K562 treated with DMSO at 1 percent for 24 hours (cell line): ENCODE results near the gene CLRN1. TPM values are rescaled to one million over a fixed set of nuclear protein-coding genes. Genes with fewer than 3 reads are reported as not detected.

Experiments used
- total RNA-seq: library from RNA; unstranded; fragments of 300-600 nt; gene quantifications from 2 replicates; pipeline ENCODE4 v1.2.3, GENCODE V29; 2022; ENCODE audit warnings: low read depth; ENCODE audit not compliant: insufficient read depth

The CLRN1 gene, protein sequence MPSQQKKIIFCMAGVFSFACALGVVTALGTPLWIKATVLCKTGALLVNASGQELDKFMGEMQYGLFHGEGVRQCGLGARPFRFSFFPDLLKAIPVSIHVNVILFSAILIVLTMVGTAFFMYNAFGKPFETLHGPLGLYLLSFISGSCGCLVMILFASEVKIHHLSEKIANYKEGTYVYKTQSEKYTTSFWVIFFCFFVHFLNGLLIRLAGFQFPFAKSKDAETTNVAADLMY
- total RNA-seq, result not detected in 2 replicates

DNA sequence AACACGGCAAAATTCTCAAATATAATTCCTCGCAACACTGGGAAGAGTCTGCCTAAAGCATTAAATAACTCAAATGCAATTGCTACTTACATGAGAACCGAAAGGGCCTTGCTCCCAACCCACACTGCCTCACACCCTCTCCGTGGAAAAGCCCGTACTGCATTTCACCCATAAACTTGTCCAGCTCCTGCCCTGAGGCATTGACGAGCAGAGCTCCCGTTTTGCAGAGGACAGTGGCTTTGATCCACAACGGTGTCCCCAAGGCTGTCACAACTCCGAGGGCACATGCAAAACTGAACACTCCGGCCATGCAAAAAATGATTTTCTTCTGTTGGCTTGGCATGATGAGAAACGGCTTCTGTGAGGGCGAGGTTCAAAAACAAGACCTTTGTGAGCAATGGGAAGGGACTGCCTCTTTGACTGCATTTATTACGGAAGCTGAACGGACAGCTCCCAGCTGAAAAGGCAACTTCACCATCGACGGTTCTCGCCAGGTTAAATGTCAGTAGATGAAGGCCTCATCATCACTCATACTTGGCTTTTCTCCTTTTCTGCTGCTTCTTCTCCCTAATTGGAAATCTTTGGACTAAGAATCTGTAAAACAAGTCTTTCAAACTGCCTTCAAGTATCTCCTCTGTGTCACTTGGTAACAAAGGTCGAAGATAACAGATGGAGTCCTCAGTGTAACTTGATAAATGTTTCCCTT is at the start of gene CLRN1:
TSS of gene CLRN1 (minus strand) at position 362 of the 706 bp plus-strand sequence. CDS start at position 343, 19 bp downstream.

DNA sequence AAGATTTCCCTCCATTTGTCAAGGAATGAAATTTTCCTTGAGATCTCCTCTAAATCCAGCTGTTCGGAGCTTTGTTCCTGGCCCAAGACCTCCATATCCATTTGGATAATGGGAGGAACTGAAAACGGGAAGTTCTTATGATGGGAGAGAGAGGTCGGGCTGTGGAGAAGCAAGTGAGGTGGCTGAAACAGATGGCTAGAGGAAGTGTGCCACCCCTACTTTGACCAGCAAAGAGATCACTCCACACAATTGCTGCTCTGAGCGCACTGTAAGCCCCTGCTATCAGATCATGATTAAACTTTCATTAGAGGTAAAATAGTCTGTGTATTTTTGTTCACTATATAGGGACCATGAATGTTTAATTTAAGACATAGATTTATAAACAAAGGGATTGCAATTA is 67.2 kb downstream of the CLRN1 start, which contains the start of gene MINDY4B:
TSS of gene MINDY4B (minus strand) at position 101 of the 400 bp plus-strand sequence. CDS start at position 101, 0 bp downstream.

Other genes with a start within 250 kb of the CLRN1 start
- 42.4 and 49.4 TPM in 2 replicates for gene SIAH2, start 209.6 kb downstream of the CLRN1 start, total RNA-seq
- not detected in 2 replicates for gene MINDY4B, start 67.3 kb downstream of the CLRN1 start, total RNA-seq
- gene MED12L, start 112.9 kb upstream of the CLRN1 start, total RNA-seq, result 0.03 TPM in 1 of 2 replicates, not detected in the other
- not detected in 2 replicates for gene GPR171, start 230.5 kb upstream of the CLRN1 start, total RNA-seq